Measurements from ENCODE around the gene CCDC63. TPM values are rescaled to one million over a fixed set of nuclear protein-coding genes. Genes with fewer than 3 reads are reported as not detected.
"Not testable (repeated sequence)": the region's sequence is repeated elsewhere in the genome, so short reads cannot be mapped to it uniquely, and the experiment has no call there.

Gene CCDC63
- total RNA-seq, 1 experiment from 2014 or later = not detected

DNA sequence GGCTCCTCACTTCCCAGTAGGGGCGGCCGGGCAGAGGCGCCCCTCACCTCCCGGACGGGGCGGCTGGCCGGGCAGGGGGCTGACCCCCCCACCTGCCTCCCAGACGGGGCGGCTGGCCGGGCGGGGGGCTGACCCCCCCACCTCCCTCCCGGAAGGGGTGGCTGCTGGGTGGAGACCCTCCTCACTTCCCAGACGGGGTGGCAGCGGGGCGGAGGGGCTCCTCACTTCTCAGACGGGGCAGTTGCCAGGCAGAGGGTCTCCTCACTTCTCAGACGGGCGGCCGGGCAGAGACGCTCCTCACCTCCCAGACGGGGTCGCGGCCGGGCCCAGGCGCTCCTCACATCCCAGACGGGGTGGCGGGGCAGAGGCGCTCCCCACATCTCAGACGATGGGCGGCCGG lies 104.1 kb downstream of the CCDC63 start:
- DNase-seq (ENCODE audit: low read depth) = not testable (repeated sequence)

Other genes with a start within 250 kb of the CCDC63 start
- gene TCTN1, start 232.9 kb upstream of the CCDC63 start, total RNA-seq (2014; rRNA removed; shearing (Covaris generic)) = 13.1 and 15.9 TPM in 2 replicates
- gene HVCN1, start 157.9 kb upstream of the CCDC63 start, total RNA-seq (2014; rRNA removed; shearing (Covaris generic)) = 0.06 TPM in 1 of 2 replicates, not detected in the other
- gene PPP1CC, start 104.1 kb upstream of the CCDC63 start, total RNA-seq (2014; rRNA removed; shearing (Covaris generic)) = 139 and 186 TPM in 2 replicates
- gene MYL2, start 73.6 kb downstream of the CCDC63 start, total RNA-seq (2014; rRNA removed; shearing (Covaris generic)) = not detected in 2 replicates
- gene CUX2, start 187.2 kb downstream of the CCDC63 start, total RNA-seq (2014; rRNA removed; shearing (Covaris generic)) = not detected in 2 replicates